COLO668 (cell line): ENCODE measurements around the gene LCOR.
A peak's percentile ranks its signal among the peaks of the same experiment; 100 is the strongest.

Experiments used
- DNase-seq: peaks from one replicate; lab custom pipeline; 2025; ENCODE audit not compliant: unreplicated experiment; lab: John Stamatoyannopoulos, UW

The LCOR gene

GRCh38 chr10:97007417-97007816, 175.3 kb downstream of the LCOR start:
- peak; percentile 2 for DNase-seq

GRCh38 chr10:97010695-97011206, 178.7 kb downstream of the LCOR start:
- DNase-seq = no peak

GRCh38 chr10:97011397-97011796, 179.3 kb downstream of the LCOR start:
- DNase-seq = no peak

DNA sequence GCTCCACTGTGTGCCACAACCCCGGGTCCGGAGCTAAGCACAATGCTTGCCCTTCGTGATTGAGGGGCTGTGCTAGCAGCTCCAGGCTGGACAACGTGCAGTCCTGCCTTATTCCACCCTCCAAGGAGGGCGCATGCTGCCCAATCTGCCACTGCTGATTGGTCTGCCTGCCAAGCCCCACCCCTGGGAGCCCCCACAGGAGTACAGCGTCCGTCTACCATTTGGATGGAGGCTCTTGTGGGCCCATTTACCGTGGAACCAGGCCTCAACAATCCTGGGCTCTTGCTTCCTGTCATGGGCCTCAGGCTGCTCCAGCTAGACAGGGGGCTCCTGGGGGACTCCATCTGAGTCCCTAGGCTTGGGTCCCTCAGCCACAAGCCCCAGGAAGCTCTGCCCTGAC, 180.4 kb downstream of the LCOR start:
- DNase-seq = no peak

GRCh38 chr10:97013568-97013967, 181.5 kb downstream of the LCOR start:
- no peak for DNase-seq

DNA sequence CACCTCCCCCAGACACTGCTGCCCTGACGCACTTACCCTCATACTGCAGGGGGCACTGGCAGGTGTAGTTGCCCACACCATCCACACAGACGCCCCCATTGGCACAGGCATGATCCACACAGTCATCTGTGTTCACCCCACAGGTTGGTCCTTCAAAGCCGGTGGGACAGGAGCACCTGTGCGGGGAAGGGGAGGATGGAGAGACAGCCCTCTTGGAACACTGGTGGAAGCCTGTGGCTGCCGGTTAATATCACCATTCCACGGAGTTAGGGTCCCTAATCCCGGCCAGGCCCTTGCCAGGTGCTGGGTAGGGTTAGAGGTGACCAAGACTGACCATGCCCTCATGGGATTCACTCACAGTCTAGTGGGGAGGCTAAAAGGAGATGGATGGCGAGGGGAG, 181.9 kb downstream of the LCOR start:
- DNase-seq = no peak

- no peak for DNase-seq
Measured at GRCh38 chr10:97015240-97015639, 183.1 kb downstream of the LCOR start.

GRCh38 chr10:97016728-97017473, 184.8 kb downstream of the LCOR start:
- DNase-seq = no peak

DNA sequence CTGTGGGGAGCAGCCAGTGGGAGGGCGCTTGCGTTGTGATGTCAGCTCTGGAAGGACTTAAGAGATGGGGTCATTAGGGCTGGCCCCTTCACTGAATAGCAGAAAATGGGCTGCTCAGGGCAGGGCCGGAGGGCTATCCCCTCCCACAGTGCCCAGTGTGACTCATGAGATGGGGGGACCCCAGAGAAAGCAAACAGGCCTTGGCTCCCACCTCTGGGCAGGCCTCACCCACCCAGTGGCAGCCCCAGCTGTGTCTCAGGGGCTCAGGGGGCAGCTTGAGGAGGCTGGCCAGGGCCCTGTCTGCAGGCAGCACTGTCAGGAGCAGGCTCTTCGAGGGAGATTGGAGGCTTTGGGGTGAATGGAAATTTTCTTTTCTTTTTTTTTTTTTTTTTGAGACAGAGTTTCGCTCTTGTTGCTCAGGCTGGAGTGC, 185.4 kb downstream of the LCOR start:
- no peak for DNase-seq

DNA sequence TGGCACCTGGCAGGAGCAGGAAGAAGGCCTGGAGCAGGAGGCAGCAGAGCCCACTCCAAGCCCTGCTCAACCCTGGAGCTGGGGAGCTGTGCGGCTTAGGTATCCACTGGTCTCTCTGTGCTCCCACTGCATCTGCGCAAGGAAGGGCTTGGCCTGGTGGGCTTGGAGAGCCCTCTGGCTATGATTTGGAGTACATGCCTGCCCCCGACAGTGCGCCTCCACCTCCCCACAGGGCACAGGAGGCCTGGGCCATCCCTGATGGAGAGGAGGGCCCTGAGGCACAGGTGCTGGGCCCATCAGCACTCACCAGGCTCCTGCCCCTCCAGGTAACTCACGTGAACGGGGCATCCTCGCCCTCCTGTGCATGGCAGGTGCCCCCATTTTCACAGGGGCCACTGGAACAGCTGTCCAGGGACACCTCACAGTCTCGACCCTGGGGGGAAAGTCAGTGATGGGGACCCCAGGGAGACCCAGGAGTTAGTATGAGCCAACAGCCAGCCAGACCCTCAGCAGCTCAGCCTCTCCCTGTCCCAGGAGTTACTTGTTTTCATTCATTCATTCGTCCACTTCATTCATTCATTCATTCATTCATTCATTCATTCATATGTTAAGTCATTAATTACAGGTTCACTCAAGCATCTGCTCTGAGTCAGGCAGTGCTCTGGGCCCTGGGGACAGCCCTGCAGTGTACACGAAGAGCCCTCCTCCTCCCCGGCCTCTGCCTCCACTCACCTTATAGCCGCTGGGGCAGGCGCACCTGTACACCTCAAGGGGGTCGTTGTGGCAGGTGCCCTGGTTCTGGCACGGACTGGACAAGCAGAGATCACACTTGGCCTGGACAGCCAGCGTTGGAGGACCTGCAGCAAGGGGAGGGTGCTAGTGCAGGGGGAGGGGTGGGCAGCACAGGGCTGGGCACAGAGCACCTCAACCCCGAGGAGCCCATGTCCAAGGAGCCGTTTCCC, 186.4 kb downstream of the LCOR start:
- DNase-seq = no peak

- no peak for DNase-seq
Measured at GRCh38 chr10:97019213-97019844, 187.2 kb downstream of the LCOR start.

DNA sequence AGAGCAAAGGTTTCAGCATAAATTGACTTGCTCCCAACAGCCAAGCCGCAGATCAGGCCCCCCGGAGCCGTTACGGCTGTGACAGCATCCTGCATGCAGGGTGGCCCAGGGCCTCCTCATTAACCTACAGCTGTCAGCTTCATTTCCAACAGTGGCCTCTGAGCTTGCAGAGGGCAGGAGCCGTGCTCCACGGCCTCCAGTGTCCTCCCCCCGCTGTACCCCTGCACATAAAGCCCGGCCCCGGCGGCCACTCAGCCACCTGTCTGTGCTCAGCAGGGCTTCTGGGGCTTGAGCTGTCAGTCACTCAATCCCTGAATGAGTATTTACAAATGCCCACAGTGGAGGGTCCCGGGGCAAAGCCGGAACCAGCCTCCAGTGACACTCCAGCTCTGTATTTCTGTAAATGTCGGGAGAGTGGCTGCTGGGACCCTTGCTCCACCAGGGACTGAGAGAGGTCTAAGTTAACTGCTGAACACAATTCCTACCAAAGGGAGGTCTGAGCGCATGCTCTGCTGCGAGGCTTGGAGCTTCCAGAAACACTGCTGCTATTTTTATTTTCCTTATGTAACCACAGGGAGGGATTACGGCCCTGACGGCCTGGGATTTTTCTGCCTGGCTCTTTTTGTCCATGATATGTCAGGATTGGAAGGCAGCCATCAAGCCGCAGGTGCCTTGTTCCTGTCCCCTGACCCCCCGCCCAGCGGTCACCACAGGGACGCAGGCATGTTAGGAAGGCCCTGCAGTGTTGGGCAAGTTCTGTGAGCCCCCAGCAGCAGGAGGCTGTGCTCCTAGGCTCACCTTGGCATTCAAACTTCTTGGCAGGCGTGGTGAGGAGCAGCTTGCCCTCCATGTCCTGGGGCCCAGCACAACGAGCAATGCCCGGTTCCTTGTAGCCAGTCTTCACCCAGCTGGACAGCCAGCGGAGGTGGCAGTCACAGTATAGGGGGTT, 188.6 kb downstream of the LCOR start:
- peak; percentile 85 for DNase-seq

- DNase-seq = no peak
Measured at GRCh38 chr10:97022616-97023015, 190.5 kb downstream of the LCOR start.

DNA sequence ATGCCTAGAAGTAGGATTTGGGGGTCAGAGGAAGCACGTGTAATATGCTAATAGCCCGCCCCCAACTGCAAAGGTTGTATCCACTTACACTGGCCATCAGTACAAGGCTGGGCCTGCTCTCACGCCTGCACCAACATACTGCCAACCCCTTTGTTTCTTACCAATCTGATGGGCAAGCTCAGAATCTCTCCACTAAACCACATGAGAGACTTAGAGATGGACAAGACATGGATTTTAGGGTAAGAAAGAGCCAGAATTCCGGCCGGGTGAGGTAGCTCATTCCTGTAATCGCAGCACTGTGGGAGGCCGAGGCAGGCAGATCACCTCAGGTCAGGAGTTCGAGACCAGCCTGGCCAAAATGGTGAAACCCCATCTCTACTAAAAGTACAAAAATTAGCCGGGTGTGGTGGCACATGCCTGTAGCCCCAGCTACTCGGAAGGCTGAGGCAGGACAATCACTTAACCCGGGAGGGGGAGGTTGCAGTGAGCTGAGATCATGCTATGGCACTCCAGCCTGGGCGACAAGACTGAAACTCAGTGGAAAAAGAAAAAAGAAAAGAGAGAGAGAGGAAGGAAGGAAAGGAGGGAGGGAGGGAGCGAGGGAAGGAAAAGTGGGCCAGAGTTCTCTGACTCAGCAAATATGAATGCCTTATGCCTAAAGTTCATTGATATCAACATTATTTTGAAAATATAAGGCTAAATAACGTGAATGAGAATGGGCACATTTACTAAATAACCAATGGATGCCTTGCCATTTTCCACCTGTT, 191.5 kb downstream of the LCOR start:
- no peak for DNase-seq

DNA sequence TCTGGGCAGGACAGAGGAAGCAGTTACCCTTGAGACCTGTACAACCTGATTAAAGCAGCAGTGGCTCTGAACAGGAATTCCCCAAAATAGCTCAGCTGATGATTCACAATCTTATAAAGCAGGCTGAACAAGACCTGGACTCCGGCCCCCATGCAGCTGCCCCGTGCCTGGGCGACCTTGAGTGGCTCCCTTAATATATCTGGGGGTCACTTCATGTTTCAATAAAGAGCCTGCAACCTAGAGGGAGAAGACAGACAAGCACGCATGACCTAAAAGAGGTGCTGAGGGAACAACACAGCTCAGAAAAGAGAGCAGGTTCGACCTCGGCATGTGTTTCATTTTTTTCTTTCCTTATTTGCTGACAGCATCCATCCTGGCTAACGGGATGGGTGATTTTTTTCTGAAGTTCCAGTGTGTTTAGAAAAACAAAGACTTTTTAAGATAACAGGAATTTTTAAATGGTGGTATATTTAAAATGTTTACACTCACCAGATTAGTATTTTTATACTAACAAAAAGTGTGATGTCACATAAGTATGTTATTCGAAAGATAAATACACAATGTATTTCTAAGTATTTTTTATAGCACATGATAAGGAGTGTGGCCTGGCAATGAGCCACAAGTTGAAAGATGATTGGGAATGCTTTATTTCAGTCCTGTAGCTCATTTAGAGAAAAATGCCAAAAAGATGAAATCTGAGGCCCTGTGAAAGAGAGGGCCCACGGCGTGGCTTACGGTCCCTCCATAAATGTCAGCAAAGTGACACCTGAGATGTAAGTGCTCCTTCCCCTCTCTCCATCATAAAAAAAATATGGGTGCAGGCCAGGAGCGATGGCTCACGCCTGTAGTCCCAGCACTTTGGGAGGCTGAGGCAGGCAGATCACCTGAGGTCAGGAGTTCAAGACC, 192.3 kb downstream of the LCOR start:
- DNase-seq = no peak

GRCh38 chr10:97025613-97026242, 193.6 kb downstream of the LCOR start:
- peak; percentile 15 for DNase-seq

DNA sequence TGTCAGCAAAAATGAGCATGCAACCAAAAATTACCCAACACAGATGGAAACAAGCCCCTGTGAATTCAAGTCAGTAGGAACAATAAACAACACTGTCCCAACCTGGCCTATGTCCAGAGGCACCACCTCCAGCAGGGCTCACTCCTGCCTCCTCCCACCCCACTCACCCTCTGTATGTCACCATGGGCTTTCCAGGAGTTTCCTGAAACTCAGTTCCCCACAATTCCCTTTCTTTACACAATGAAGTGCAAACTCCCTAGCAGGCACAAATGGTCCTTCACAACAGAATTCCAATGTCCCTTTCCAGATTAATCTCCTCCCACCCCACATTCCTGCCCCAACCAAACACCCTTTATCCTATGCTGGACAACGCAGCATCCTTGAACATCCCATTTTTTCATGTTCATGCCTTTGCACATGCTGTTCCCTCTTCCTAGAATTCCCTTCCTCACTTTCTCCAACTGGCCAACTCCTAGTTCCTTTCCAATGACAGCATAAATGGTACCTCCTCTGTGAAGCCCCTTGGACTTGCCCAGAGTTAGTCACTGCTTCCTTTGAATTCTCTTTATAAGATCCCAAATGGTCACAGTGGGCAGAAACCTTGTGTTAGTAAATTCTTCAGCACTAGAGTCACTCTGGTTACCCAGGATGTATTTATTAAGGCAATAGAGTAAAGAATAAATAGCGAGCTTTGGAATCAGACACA, 196.2 kb downstream of the LCOR start:
- DNase-seq = no peak

DNA sequence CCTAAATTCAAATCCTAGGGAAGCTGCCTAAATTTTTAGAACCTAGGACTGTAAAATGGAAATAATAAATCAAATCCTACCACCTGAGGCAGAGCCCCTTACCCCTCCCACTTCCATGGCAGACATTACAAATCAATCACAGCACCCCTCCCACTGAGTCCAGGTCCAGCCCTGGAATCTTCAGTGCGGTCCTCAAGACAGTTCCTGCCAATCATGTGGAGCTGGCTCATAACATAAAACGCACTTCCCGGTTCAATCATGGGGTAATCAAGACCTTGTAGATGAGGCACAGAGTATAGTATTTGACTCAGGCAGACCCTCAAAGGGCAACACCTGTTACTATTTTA, 196.7 kb downstream of the LCOR start:
- DNase-seq = no peak
